WERI-Rb-1 (cell line): ENCODE data around the gene GGCX.
A peak's percentile ranks its signal among the peaks of the same experiment; 100 is the strongest.

Source experiments
- DNase-seq: peaks from one replicate; pipeline ENCODE4 v3.0.0-alpha.2; 2020
- H3K27ac ChIP-seq: fragments of 250-450 bp; sonication (Bioruptor Pico); 2 replicates; pipeline ENCODE4 v1.5.1; 2020; ENCODE audit warnings: mild to moderate bottlenecking, moderate library complexity
- H3K27me3 ChIP-seq: fragments of 250-450 bp; sonication (Bioruptor Pico); 2 replicates; pipeline ENCODE4 v1.5.1; 2021; ENCODE audit warnings: mild to moderate bottlenecking, low read depth, moderate library complexity; ENCODE audit not compliant: insufficient read depth, severe bottlenecking
- H3K36me3 ChIP-seq: fragments of 250-450 bp; sonication (Bioruptor Pico); 2 replicates; pipeline ENCODE4 v1.5.1; 2020; ENCODE audit warnings: mild to moderate bottlenecking, moderate library complexity
- H3K4me3 ChIP-seq: 2 replicates; pipeline ENCODE4 v1.5.1; 2011; ENCODE audit warnings: low read depth, mild to moderate bottlenecking, control low read depth, low read length
- H3K9me3 ChIP-seq: fragments of 250-450 bp; sonication (Bioruptor Pico); 2 replicates; pipeline ENCODE4 v1.5.1; 2021; ENCODE audit warnings: mild to moderate bottlenecking, moderate library complexity; ENCODE audit not compliant: severe bottlenecking
- CTCF ChIP-seq: IDR thresholded peaks from 2 replicates; pipeline ENCODE4 v1.5.1; 2011; ENCODE audit warnings: low read depth, mild to moderate bottlenecking, control low read depth, inconsistent platforms, low read length

Gene GGCX

DNA sequence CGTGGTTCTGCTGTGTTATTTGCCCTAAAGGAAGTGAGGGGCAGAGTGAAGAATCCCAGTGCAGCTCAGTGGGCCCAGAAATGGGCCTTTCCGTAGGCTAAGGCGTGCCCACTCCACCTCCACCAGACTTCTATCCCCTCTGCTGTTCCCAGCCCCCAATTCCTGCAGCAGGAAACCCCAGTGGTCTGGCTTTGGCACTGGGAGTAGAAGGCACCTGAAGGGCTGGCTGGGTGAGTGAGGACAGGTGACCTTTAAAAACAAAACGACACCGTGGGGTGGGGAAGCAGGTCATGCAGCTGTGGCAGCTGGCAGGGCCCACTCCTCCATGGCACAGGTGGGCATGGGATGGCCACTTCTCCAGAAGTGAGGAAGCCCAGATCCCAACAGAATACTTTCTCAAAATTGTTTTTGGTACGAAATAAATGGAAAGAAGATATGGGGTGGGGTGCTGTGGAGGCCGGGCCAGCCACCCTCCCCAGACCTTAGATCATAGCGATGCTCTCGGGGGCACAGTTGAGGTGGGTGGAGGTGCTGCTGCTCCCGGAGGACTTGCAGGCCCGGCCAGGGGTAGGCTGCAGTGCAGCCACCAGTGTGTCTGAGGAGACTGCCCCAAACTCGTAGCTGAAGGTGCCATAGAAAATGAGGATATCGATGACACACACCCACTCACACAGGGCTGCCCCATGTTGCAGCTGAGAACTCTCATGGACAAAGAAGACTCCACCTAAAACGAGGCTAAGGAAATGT lies 37.5 kb upstream of the GGCX start:
- H3K27me3 ChIP-seq: no peaks in the 10 kb centered on the region
- H3K27ac ChIP-seq: no peak overlapping the region
- no peak overlapping the region for H3K4me3 ChIP-seq
- H3K9me3 ChIP-seq: no peaks in the 10 kb centered on the region
- H3K36me3 ChIP-seq: peaks cover 18% of the 10 kb centered on the region
- no peak for TF ChIP-seq CTCF
- DNase-seq: no peak

- Histone ChIP-seq H3K36me3 (peaks cover 18% of the 10 kb centered on the region), H3K4me3 (no peak overlapping the region)
- no peak for TF ChIP-seq CTCF
These were observed 35.9 kb upstream of the GGCX start for GRCh38 chr2:85597241-85597640.

DNA sequence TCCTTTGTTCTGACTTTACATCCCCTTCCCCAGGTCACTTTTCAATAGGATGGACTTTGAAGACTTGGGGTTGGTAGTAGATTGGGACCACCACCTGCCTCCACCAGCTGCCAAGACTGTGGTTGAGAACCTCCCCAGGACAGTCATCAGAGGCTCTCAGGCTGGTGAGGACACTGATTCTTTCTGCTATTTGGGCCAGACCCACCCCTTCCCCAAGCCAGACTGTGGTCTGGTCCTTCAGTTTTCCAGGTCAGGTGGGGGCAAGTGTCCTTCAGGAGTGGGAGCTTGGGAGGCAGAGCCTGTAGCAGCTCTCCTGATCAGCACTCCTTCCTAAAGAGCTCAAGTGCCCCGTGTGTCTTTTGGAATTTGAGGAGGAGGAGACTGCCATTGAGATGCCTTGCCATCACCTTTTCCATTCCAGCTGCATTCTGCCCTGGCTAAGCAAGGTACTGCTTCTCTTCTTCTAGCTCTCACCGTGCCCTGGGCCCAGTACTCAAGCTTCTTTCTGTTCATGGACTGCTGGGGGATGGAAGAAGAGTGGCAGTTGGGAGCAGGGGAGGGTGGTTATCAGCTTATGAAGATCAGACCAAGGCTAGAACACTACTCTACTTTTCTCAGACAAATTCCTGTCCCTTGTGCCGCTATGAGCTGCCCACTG lies 35.3 kb upstream of the GGCX start:
- peak overlapping the region; percentile 83 for H3K4me3 ChIP-seq
- DNase-seq: no peak
- no peak for TF ChIP-seq CTCF
- no peaks in the 10 kb centered on the region for H3K27me3 ChIP-seq
- no peak overlapping the region for H3K27ac ChIP-seq
- H3K9me3 ChIP-seq: no peaks in the 10 kb centered on the region
- peaks cover 18% of the 10 kb centered on the region for H3K36me3 ChIP-seq

More at GRCh38 chr2:85597241-85597640, 35.9 kb upstream of the GGCX start:
- DNase-seq: no peak
- no peak overlapping the region for H3K27ac ChIP-seq
- no peaks in the 10 kb centered on the region for H3K9me3 ChIP-seq
- no peaks in the 10 kb centered on the region for H3K27me3 ChIP-seq

DNA sequence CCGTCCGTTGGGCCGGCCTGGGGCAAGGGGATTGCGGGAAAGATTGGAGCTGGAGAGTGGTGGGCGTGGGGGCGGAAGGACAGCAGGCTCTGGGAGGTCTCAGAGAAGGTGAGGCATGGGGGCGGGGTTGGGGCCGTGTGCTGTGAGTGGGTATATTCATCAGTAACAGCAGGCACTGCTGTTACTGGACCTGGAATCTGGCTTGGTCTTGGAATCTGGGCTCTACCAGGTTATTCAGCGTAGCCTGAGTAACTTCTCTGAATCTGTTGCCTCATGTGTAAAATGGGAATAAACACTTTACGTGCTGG lies 34.7 kb upstream of the GGCX start:
- Histone ChIP-seq H3K27ac (peak overlapping the region; percentile 68), H3K27me3 (no peaks in the 10 kb centered on the region), H3K4me3 (peak overlapping the region; percentile 83), H3K9me3 (no peaks in the 10 kb centered on the region), H3K36me3 (peaks cover 18% of the 10 kb centered on the region)
- no peak for DNase-seq
- TF ChIP-seq CTCF: no peak

GRCh38 chr2:85595301-85596025 lies 34.2 kb upstream of the GGCX start, which contains the start of gene RNF181:
RNF181 (plus strand) TSS chr2:85595745; CDS start chr2:85595764, 19 bp downstream.
- peak; percentile 95 for DNase-seq
- H3K27ac ChIP-seq: peak within 1 kb of the TSS; percentile 77
- H3K9me3 ChIP-seq: no peaks in the 10 kb centered on the region
- TF ChIP-seq CTCF: no peak
- H3K36me3 ChIP-seq: peaks cover 18% of the 10 kb centered on the region
- no peaks in the 10 kb centered on the region for H3K27me3 ChIP-seq
- H3K4me3 ChIP-seq: peak within 1 kb of the TSS; percentile 83
